Lower leg skin (tissue), 3 donors: ENCODE measurements around the gene MGAT4D.

Source experiments
- CTCF ChIP-seq, 3 donors: fragments of 450-650 bp; IDR thresholded peaks; one replicate each; pipeline ENCODE4 v1.5.1; 2016; ENCODE audit warnings: antibody characterized with exemption in 3 of 3, mild to moderate bottlenecking in 3 of 3, moderate library complexity in 2 of 3
- POLR2A ChIP-seq, 2 donors: fragments of 450-650 bp; IDR thresholded peaks; one replicate each; pipeline ENCODE4 v1.6.1; 2016 to 2017; ENCODE audit warnings: antibody characterized with exemption in 2 of 2, mild to moderate bottlenecking in 1 of 2, moderate library complexity in 1 of 2

- TF ChIP-seq POLR2A (IDR thresholded peaks at IDR 0.05) (no peak), CTCF (IDR thresholded peaks at IDR 0.05) (peak in 1 of 3 donors; percentile 65)
Observed at GRCh38 chr4:140523857-140524742, 26.0 kb upstream of the MGAT4D start, which contains the start of gene ELMOD2.
